Activated CD4-positive, alpha-beta T cell treated with anti-CD3 and anti-CD28 coated beads, Interleukin-2, amount 10 ng/mL, durations not matched to agents 24 days and 14 days (primary cell): ENCODE data around the gene ALPP. TPM values are rescaled to one million over a fixed set of nuclear protein-coding genes. Genes with fewer than 3 reads are reported as not detected.
"Not testable (repeated sequence)": the region's sequence is repeated elsewhere in the genome, so short reads cannot be mapped to it uniquely, and the experiment has no call there.

Experiments used
- DNase-seq: peaks from one replicate; pipeline ENCODE4 v3.0.0; 2022
- H3K27ac Mint-ChIP-seq: one replicate; pipeline ENCODE4 v1.8.0; 2022; ENCODE audit warnings: mild to moderate bottlenecking, mixed read lengths
- H3K27me3 Mint-ChIP-seq: one replicate; pipeline ENCODE4 v1.8.0; 2022; ENCODE audit warnings: mixed read lengths
- H3K36me3 Mint-ChIP-seq: one replicate; pipeline ENCODE4 v1.8.0; 2022; ENCODE audit warnings: low read depth, mild to moderate bottlenecking, mixed read lengths
- H3K4me1 Mint-ChIP-seq: one replicate; pipeline ENCODE4 v1.8.0; 2021; ENCODE audit warnings: mixed read lengths
- H3K4me3 Mint-ChIP-seq: one replicate; pipeline ENCODE4 v1.8.0; 2022; ENCODE audit warnings: mild to moderate bottlenecking, moderate library complexity, mixed read lengths
- H3K9me3 Mint-ChIP-seq: one replicate; pipeline ENCODE4 v1.8.0; 2021; ENCODE audit warnings: mixed read lengths
- intact Hi-C: fragments of 100-400 bp; cut with micrococcal nuclease; formaldehyde crosslinking; loops from one replicate; pipeline ENCODE4 v1.15.1; 2023
- total RNA-seq: library from RNA; stranded (reverse); gene quantifications from 2 replicates; pipeline ENCODE4 v1.2.3, GENCODE V29; 2022

Gene ALPP
- total RNA-seq, 1 donor from 2014 or later, result not detected

GRCh38 chr2:232349546-232349945, 29.0 kb upstream of the ALPP start:
- intact Hi-C loops, result no loop called here
- no peaks in the 10 kb centered on the region for H3K9me3 Mint-ChIP-seq
- no peaks in the 10 kb centered on the region for H3K36me3 Mint-ChIP-seq
- H3K4me1 Mint-ChIP-seq, result peaks cover 2% of the 10 kb centered on the region
- H3K27ac Mint-ChIP-seq, result no peak overlapping the region
- no peak for DNase-seq
- H3K27me3 Mint-ChIP-seq, result peaks cover 30% of the 10 kb centered on the region
- no peak overlapping the region for H3K4me3 Mint-ChIP-seq

- Mint-ChIP-seq H3K4me1 (peaks cover 2% of the 10 kb centered on the region), H3K36me3 (no peaks in the 10 kb centered on the region), H3K27me3 (peaks cover 32% of the 10 kb centered on the region), H3K4me3 (no peak overlapping the region), H3K9me3 (no peaks in the 10 kb centered on the region), H3K27ac (no peak overlapping the region)
- DNase-seq, result no peak
- intact Hi-C loops, result no loop called here
Measured at GRCh38 chr2:232349946-232350635, 28.5 kb upstream of the ALPP start.

- no peak for DNase-seq
- peaks cover 32% of the 10 kb centered on the region for H3K27me3 Mint-ChIP-seq
- H3K9me3 Mint-ChIP-seq, result no peaks in the 10 kb centered on the region
- no peak overlapping the region for H3K4me3 Mint-ChIP-seq
- H3K36me3 Mint-ChIP-seq, result no peaks in the 10 kb centered on the region
- intact Hi-C loops, result no loop called here
- H3K4me1 Mint-ChIP-seq, result peaks cover 2% of the 10 kb centered on the region
- H3K27ac Mint-ChIP-seq, result no peak overlapping the region
Measured at GRCh38 chr2:232350804-232351685, 27.5 kb upstream of the ALPP start.

- Mint-ChIP-seq H3K27ac (no peak overlapping the region), H3K4me1 (peaks cover 2% of the 10 kb centered on the region), H3K27me3 (peaks cover 32% of the 10 kb centered on the region), H3K4me3 (no peak overlapping the region), H3K9me3 (no peaks in the 10 kb centered on the region), H3K36me3 (no peaks in the 10 kb centered on the region)
- intact Hi-C loops, result no loop called here
- DNase-seq, result no peak
Measured at GRCh38 chr2:232351686-232352510, 26.7 kb upstream of the ALPP start.

GRCh38 chr2:232352511-232353091, 25.9 kb upstream of the ALPP start:
- Mint-ChIP-seq H3K4me3 (no peak overlapping the region), H3K36me3 (no peaks in the 10 kb centered on the region), H3K9me3 (no peaks in the 10 kb centered on the region), H3K27me3 (peaks cover 30% of the 10 kb centered on the region), H3K4me1 (peaks cover 2% of the 10 kb centered on the region), H3K27ac (no peak overlapping the region)
- intact Hi-C loops, result no loop called here
- DNase-seq, result no peak

- no peaks in the 10 kb centered on the region for H3K9me3 Mint-ChIP-seq
- no peak overlapping the region for H3K27ac Mint-ChIP-seq
- intact Hi-C loops, result no loop called here
- DNase-seq, result no peak
- H3K4me1 Mint-ChIP-seq, result peaks cover 2% of the 10 kb centered on the region
- H3K4me3 Mint-ChIP-seq, result no peak overlapping the region
- peaks cover 30% of the 10 kb centered on the region for H3K27me3 Mint-ChIP-seq
- no peaks in the 10 kb centered on the region for H3K36me3 Mint-ChIP-seq
Measured at GRCh38 chr2:232353096-232353495, 25.5 kb upstream of the ALPP start.

- H3K27ac Mint-ChIP-seq, result no peak overlapping the region
- H3K4me1 Mint-ChIP-seq, result peaks cover 2% of the 10 kb centered on the region
- no peaks in the 10 kb centered on the region for H3K9me3 Mint-ChIP-seq
- intact Hi-C loops, result no loop called here
- H3K27me3 Mint-ChIP-seq, result peaks cover 30% of the 10 kb centered on the region
- DNase-seq, result no peak
- H3K36me3 Mint-ChIP-seq, result no peaks in the 10 kb centered on the region
- H3K4me3 Mint-ChIP-seq, result no peak overlapping the region
Measured at GRCh38 chr2:232353660-232354059, 24.9 kb upstream of the ALPP start.

- Mint-ChIP-seq H3K27ac (no peak overlapping the region), H3K4me1 (no peaks in the 10 kb centered on the region), H3K36me3 (no peaks in the 10 kb centered on the region), H3K27me3 (peaks cover 28% of the 10 kb centered on the region), H3K4me3 (no peak overlapping the region), H3K9me3 (no peaks in the 10 kb centered on the region)
- intact Hi-C loops, result no loop called here
- DNase-seq, result no peak
Measured at GRCh38 chr2:232354069-232354468, 24.5 kb upstream of the ALPP start.

- Mint-ChIP-seq H3K9me3 (no peaks in the 10 kb centered on the region), H3K4me1 (peaks cover 18% of the 10 kb centered on the region), H3K4me3 (no peak overlapping the region), H3K27me3 (peaks cover 5% of the 10 kb centered on the region), H3K27ac (no peak overlapping the region), H3K36me3 (no peaks in the 10 kb centered on the region)
- no peak for DNase-seq
- intact Hi-C loops, result no loop called here
Measured at GRCh38 chr2:232361646-232362045, 16.9 kb upstream of the ALPP start.

- Mint-ChIP-seq H3K27ac (no peak overlapping the region), H3K4me1 (peaks cover 18% of the 10 kb centered on the region), H3K9me3 (no peaks in the 10 kb centered on the region), H3K27me3 (peaks cover 3% of the 10 kb centered on the region), H3K36me3 (no peaks in the 10 kb centered on the region), H3K4me3 (no peak overlapping the region)
- intact Hi-C loops, result no loop called here
- no peak for DNase-seq
Measured at GRCh38 chr2:232362174-232362900, 16.2 kb upstream of the ALPP start.

- Mint-ChIP-seq H3K27ac (peak overlapping the region; percentile 84), H3K4me3 (peak overlapping the region; percentile 88), H3K4me1 (peaks cover 18% of the 10 kb centered on the region)
- H3K36me3 Mint-ChIP-seq, DNase-seq, intact Hi-C loops, H3K27me3 Mint-ChIP-seq, H3K9me3 Mint-ChIP-seq: not testable (repeated sequence)
Measured at GRCh38 chr2:232363064-232363783, 15.3 kb upstream of the ALPP start.

GRCh38 chr2:232363784-232364615, 14.6 kb upstream of the ALPP start:
- no peaks in the 10 kb centered on the region for H3K27me3 Mint-ChIP-seq
- peak overlapping the region; percentile 84 for H3K27ac Mint-ChIP-seq
- H3K36me3 Mint-ChIP-seq, result no peaks in the 10 kb centered on the region
- intact Hi-C loops, result no loop called here
- H3K9me3 Mint-ChIP-seq, result no peaks in the 10 kb centered on the region
- H3K4me3 Mint-ChIP-seq, result peak overlapping the region; percentile 88
- DNase-seq, result peak; percentile 83
- peaks cover 18% of the 10 kb centered on the region for H3K4me1 Mint-ChIP-seq
